SIG-M5 treated with dmso at 0.1 percent for 504 hours (cell line): Measurements from ENCODE around the gene SDHA.
"Not testable (repeated sequence)": the region's sequence is repeated elsewhere in the genome, so short reads cannot be mapped to it uniquely, and the experiment has no call there.

ENCODE experiments used
- DNase-seq: peaks from one replicate; lab custom pipeline; 2025; ENCODE audit not compliant: unreplicated experiment; lab: John Stamatoyannopoulos, UW

Gene SDHA

DNA sequence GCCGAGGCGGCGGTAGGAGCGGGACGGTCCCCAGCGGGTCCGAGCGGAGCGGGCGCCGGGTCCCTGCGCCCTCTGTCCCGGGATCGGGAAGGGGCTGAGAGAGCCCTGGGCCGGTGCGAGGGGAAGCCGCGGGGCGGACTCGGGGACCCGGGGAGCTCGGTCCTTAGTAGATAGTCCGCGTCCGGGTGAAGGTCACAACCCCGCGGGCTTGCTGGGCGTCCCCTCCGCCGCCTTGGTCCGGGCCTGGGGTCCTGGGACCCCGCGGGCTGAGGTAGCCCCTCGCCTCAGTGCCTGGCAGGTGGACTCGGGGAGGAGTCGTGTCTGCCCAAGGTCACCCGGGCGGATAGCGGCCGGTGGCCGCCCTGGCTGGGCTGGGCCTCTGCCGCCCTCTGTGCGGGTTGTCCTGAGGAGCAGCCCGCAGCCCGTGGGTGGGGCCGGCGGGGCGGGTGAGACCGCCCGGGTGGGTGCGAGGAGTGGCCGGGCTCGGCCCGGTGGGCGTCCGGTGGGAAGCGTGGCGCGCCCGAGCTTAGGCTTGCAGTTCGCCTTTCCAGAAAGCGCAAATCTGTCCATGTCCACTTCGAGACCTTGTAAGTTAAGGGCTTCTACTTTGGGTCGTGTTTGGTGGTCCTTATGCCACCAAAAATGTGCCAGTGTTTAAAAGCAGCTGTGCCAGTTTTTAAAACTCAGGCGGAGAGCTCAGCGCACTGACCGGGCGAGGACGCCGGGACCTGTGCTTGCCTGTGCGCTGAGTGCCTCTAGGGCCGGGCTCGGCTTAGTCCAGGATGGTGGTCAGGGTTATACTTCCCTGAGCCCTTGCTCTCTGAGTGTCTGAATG, 554 bp downstream of the SDHA start:
- peak; percentile 13 for DNase-seq

DNA sequence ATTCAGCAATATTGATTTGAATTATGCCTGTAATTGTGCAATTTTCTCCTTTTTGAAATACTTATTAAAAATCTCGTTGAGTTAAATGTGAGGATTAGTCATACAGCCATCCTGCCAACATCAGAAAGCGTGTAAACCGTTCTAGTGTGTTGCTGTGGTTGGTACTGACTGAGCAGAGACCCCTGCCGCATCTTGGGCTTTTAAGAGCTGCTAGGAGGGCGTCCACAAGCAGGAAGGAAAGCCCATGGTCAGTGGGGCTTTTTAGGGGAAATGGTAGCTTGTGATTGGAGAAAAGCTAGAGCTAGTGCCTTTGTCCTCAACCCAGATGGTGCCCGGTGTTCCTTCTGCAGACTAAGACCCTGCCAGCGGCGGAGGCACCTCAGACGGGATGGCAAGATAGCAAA, 1.3 kb downstream of the SDHA start:
- peak; percentile 27 for DNase-seq

GRCh38 chr5:219991-220390, 1.9 kb downstream of the SDHA start:
- DNase-seq = no peak

DNA sequence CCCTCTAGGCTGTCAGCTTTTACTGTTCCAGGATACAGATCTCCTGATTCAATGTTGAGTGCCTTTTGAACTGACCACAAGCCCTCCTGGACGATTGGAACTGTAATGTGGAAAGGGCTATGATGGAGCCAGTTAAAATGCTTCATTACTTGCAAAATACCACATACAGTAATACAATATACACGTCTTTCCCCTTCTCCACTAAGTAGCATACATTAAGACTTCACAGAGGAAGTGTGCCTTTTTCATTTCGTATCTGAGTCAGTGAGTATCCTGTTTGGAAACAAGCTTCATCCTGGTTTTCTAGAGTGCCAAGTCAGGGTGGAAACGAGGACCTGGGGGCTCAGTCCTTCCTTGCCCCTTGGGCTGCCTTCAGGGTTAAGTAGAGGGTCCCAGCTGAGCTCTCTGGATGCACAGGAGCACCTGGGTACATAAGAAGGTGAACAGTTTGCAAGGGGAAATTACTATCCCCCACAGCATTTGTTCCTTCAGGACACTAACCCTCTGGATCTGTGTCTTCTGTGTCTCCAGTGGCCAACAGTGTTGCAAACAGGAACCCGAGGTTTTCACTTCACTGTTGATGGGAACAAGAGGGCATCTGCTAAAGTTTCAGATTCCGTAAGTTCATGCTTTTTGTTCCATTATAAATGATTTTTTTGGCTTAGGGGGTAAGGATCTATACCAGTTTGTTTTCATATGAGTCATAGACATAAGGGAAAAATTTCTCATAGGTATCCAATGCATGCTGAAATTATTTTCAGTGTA, 5.0 kb downstream of the SDHA start:
- DNase-seq = peak; percentile 19

DNA sequence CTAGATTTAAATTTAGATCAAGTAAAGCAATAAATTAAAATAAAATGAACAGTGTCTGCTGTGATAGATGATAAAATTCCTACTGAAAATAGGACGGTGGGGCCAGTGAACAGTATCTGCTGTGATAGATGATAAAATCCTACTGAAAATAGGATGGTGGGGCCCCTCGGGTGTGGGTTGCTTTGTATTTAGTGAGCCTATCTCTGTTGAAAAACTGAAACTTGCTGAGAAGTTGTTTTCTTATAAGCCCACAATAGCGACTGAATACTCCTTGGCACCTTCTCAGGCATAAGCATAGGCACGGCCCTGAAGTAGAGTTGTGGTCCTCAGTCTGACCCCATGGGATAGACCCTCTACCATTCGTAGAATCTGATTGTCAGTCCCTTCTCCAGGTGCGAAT, 5.7 kb downstream of the SDHA start:
- no peak for DNase-seq

- DNase-seq = no peak
These were observed 7.2 kb downstream of the SDHA start for GRCh38 chr5:225334-225733.

DNA sequence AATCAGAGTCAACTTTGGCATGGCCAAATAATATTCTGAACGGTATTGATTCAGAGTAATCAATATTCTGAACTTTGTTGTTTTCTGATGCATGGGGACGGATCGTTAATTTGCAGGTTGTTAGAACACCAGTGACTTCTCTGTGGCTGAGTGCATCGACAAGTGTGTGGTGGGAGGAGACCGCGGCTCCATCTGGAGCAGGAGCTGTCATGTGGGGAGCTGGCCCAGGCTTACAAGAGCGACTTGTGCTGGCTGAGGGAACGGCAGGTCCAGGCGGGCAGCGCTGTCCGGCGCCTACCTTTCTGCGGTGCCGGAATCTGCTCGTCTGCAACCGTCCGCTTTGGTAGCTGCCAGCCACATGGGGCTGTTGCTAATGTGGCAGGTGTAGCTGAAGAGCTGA, 9.3 kb downstream of the SDHA start:
- DNase-seq = not testable (repeated sequence)

DNA sequence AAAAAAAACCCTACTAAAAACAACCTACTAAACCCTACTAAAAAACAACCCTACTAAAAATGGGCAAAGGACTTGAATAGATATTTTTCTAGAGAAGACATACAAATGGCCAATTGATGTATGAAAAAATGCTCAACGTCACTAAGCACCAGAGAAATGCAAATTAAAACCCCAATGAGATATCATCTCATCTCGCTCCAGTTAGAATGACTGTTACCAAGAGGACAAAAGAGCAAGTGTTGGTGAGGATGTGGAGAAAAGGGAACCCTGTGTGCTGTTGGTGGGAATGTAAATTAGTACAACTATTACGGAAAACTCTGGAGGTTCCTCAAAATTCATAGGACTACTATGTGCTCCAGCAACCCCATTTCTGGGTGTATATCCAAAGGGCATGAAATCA, 10.8 kb downstream of the SDHA start:
- DNase-seq = no peak

- DNase-seq = no peak
These were observed 12.6 kb downstream of the SDHA start for GRCh38 chr5:230711-231110.

DNA sequence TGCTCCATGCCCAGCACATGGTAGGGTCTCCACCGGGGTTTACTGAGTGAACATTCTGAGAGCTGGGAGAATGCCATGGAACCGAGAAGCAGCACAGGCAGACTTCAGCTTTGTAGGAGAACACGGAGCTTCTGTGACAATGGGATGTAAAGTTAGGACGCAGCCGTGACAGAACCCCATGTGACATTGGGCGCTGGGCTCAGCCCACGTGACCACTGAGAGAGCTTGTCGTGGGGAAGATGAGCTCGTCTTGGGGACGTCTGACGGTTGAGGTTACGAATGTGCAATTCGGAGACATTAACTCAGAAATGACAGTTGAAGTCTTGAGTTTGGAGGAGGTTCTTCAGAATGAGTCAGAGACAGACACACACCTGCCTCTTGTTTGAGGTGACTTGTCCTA, 13.5 kb downstream of the SDHA start:
- DNase-seq = no peak

DNA sequence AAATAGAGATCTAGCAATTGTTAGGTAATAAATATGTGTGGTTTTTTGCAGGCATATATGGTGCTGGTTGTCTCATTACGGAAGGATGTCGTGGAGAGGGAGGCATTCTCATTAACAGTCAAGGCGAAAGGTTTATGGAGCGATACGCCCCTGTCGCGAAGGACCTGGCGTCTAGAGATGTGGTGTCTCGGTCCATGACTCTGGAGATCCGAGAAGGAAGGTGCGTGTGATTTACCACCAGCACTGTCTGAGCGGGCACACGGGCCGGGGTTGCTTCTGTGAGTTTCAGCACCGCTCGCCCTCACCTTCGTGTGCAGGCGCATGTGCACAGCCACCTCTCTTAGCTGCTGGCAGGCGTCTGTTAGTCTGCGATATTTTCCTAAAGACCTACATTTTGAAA, 15.3 kb downstream of the SDHA start:
- DNase-seq = not testable (repeated sequence)

GRCh38 chr5:234450-234849, 16.3 kb downstream of the SDHA start:
- no peak for DNase-seq

GRCh38 chr5:235527-235926, 17.4 kb downstream of the SDHA start:
- DNase-seq = not testable (repeated sequence)

DNA sequence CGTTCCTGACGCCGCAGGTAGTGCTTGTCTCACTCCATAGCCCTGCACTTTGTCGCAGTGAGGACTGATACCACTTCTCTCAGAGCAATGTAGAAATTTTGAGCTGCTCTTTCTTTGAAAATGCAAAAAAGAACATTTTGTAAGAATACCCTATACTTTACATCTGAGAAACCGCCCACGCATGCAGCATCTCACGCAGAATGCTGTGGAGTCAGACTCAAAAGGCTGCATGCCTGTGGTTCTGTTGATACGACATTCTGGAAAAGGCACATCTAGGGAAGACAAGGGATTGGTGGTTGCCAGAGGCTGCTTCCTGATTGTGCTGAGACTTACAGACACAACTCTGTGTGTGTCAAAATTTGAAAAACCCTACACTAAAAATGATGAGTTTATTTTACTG, 19.8 kb downstream of the SDHA start:
- not testable (repeated sequence) for DNase-seq

DNA sequence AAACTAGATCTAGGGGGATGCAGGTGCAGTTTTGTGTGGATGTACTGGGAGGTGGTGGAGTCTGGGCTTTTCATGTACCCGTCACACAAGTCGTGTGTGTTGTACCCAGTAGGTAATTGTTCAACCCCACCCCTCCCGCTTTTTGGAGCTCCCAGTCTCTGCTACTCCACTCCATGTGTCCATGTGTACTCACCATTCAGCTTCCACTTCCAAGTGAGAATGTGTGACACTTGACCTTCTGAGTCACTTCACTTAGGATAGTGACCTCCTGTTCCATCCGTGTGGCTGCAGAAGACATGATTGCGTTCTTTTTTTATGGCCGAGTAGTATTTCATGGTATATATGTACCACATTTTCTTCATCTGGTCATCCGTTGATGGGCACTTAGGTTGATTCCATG, 22.4 kb downstream of the SDHA start:
- not testable (repeated sequence) for DNase-seq

GRCh38 chr5:241045-241669, 23.0 kb downstream of the SDHA start:
- not testable (repeated sequence) for DNase-seq

- not testable (repeated sequence) for DNase-seq
These were observed 25.7 kb downstream of the SDHA start for GRCh38 chr5:243683-244367.

DNA sequence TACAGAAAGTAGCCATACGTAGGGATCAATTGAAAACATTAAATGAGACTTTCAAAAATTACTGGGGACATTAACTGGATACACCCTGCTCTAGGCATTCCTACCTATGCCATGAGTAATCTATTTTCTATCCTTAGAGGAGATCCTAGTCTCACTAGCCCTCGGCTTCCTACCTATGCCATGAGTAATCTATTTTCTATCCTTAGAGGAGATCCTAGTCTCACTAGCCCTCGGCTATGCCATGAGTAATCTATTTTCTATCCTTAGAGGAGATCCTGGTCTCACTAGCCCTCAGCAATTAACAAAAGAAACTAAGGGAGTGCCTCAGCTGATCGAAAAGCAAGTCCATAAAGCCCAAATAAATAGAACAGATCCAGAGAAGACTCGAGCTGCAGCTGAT, 27.6 kb downstream of the SDHA start:
- DNase-seq = not testable (repeated sequence)

DNA sequence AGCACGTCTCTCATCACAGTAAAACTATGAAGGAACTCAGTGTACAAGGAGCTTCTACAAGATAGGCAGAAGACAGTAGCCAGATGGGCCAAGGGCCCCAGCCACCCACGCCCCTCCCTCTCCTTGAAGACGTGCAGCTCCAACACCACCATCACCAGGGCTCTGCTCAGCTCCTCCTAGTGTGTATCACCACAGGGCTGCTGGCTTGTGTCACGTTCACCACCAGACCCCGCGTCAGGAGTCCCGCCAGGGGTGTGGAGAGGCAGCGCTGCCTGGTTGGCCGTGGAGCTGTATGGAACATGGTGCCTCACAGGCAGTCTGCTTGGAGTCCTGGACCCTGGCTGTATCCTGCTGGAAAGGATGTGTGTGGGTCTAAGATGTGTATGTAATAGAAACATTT, 32.3 kb downstream of the SDHA start:
- not testable (repeated sequence) for DNase-seq

GRCh38 chr5:251016-251415, 32.9 kb downstream of the SDHA start:
- DNase-seq = not testable (repeated sequence)

- DNase-seq = not testable (repeated sequence)
These were observed 33.4 kb downstream of the SDHA start for GRCh38 chr5:251538-251937.
